ENCODE results near the gene TRPC4AP. TPM values are rescaled to one million over a fixed set of nuclear protein-coding genes. Genes with fewer than 3 reads are reported as not detected.

Gene TRPC4AP
- total RNA-seq, 6 donors from 2014 or later: 64.3 to 118 (median 80.5) TPM

DNA sequence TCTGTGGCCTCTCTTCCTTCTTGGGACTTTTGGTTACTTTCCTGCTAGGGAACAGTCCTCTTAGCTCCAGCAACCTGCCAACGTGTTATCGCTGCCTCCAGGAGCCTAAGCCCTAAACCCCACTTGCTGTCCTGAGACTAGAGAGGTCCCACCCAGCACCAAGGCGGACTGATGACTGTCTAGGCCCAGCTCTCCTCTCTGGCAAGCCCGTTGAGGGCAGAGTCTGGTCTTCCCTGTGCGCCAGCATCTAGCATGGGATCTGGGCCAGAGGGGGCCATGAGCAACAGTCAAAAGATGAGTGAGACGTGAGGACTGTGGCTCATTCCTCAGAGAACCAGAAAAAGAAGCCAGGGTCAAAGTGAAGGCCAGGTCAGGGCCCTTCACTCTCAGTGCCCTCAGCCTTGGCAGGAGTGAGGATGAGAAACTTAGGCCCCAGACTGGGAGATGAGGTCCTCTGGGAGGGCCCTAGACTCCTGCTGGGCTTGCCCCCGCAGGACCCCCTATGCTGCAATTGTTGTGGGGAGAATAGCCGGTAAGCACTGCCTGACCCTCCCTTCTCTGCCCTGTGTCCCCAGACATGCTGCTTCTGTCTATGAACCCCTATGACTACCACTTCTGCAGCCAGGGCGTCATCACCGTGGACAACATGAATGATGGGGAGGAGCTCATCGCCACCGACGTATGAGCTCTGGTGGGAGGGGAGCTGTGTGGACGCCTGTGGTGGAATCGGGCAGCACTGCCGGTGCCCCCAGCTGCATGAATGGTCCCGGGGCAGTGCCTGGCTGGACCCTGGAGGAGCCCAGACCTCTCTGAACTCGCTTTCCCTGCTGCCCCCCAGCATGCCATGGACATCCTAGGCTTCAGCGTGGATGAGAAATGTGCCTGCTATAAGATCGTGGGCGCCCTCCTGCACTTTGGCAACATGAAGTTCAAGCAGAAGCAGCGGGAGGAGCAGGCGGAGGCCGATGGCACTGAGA lies 106.0 kb downstream of the TRPC4AP start:
- Histone ChIP-seq H3K27me3 (peaks cover 0 to 3% (median 0%) of the 10 kb centered on the region in 4 donors), H3K4me1 (peaks cover 0 to 16% (median 1%) of the 10 kb centered on the region in 4 donors), H3K9me3 (no peaks in the 10 kb centered on the region), H3K4me3 (no peak overlapping the region), H3K36me3 (no peaks in the 10 kb centered on the region), H3K27ac (no peak overlapping the region)
- 72 to 81% methylated on average over 9 to 24 of the region's 24 CpGs for WGBS, 2 donors
- peak in 1 of 2 donors; percentile 20 for ATAC-seq (ENCODE audit: low FRiP score in 2 of 2)
- no peak for DNase-seq
- TF ChIP-seq POLR2A (IDR thresholded peaks at IDR 0.05) (no peak), EP300 (IDR thresholded peaks at IDR 0.05) (no peak), POLR2AphosphoS5 (IDR thresholded peaks at IDR 0.05) (no peak)
- TF ChIP-seq, protein P1, sequence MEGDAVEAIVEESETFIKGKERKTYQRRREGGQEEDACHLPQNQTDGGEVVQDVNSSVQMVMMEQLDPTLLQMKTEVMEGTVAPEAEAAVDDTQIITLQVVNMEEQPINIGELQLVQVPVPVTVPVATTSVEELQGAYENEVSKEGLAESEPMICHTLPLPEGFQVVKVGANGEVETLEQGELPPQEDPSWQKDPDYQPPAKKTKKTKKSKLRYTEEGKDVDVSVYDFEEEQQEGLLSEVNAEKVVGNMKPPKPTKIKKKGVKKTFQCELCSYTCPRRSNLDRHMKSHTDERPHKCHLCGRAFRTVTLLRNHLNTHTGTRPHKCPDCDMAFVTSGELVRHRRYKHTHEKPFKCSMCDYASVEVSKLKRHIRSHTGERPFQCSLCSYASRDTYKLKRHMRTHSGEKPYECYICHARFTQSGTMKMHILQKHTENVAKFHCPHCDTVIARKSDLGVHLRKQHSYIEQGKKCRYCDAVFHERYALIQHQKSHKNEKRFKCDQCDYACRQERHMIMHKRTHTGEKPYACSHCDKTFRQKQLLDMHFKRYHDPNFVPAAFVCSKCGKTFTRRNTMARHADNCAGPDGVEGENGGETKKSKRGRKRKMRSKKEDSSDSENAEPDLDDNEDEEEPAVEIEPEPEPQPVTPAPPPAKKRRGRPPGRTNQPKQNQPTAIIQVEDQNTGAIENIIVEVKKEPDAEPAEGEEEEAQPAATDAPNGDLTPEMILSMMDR (IDR thresholded peaks at IDR 0.05): no peak

DNA sequence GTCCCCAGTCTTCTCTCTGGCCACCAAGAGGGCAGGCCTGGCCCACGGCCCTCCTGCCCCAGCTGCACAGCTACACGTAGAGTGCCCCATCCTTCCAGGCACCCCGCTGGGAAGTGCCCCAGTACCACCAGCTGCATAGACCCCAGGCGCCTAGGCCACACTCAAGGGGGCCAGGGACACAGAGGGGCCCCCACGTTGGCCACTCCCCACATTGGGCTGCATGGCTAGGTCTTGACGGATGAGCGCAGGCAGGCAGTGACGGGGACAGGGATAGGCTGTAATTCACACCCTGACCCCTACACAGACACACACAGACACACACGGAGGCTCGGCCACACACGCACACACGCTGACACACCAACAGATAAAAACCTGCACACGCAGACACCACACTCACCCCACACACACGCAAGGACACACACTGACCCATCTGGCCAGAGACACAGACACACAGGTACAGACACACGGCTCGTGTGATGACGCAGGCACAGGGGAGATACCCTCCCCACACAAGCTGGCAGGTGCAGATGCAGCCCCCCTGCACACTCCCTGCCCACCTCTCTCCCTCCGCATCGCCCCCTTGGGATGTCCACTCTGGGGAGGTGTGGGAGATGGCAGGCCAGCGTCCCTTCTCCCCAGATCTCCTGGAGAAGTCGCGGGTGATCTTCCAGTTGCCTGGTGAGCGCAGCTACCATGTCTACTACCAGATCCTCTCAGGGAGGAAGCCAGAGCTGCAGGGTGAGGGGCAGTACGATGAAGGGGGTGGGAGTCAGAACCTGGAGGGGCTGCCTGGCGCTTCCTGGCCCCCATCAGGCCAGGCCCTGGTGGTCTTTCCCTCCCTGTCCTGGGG lies 106.9 kb downstream of the TRPC4AP start:
- H3K27ac ChIP-seq: no peak overlapping the region
- DNase-seq (no peak), ATAC-seq (ENCODE audit: low FRiP score in 2 of 2) (no peak)
- no peaks in the 10 kb centered on the region for H3K36me3 ChIP-seq
- no peaks in the 10 kb centered on the region for H3K9me3 ChIP-seq
- no peak overlapping the region for H3K4me3 ChIP-seq
- no peak for TF ChIP-seq POLR2A (IDR thresholded peaks at IDR 0.05)
- TF ChIP-seq EP300 (IDR thresholded peaks at IDR 0.05): no peak
- TF ChIP-seq, protein P1 (IDR thresholded peaks at IDR 0.05): no peak
- TF ChIP-seq POLR2AphosphoS5 (IDR thresholded peaks at IDR 0.05): no peak
- 78 to 80% methylated on average over 9 to 22 of the region's 25 CpGs for WGBS, 2 donors
- H3K4me1 ChIP-seq: peaks cover 0 to 16% (median 1%) of the 10 kb centered on the region in 4 donors
- peaks cover 0 to 3% (median 0%) of the 10 kb centered on the region in 4 donors for H3K27me3 ChIP-seq

DNA sequence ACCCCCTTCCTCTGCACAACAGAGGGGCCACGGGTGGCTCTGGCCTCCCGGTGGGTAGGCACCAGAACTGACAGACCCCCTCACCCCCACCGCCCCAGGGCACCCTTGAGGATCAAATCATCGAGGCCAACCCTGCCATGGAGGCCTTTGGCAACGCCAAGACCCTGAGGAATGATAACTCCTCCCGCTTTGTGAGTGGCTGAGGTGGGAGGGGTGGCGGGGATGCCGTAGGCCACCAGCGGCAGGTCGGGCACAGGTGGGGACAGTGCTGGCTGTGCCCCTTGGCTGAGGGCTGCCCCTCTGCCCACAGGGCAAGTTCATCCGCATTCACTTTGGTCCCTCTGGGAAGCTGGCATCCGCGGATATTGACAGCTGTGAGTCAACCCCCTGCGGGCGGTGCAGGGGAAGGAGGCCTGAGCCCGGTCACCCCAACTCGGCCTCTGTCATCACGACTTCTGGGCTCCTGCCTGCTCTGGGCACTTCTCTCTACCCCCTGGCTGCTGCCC lies 107.8 kb downstream of the TRPC4AP start:
- H3K27ac ChIP-seq: no peak overlapping the region
- TF ChIP-seq EP300 (IDR thresholded peaks at IDR 0.05) (no peak), POLR2AphosphoS5 (IDR thresholded peaks at IDR 0.05) (no peak), POLR2A (IDR thresholded peaks at IDR 0.05) (no peak)
- TF ChIP-seq, protein P1 (IDR thresholded peaks at IDR 0.05): no peak
- H3K4me1 ChIP-seq: peaks cover 0 to 16% (median 1%) of the 10 kb centered on the region in 4 donors
- H3K27me3 ChIP-seq: peaks cover 0 to 3% (median 0%) of the 10 kb centered on the region in 4 donors
- H3K9me3 ChIP-seq: no peaks in the 10 kb centered on the region
- 79 to 84% methylated on average over 11 to 18 of the region's 18 CpGs for WGBS, 2 donors
- ATAC-seq (ENCODE audit: low FRiP score in 2 of 2) (no peak), DNase-seq (peak in 1 of 2 donors; percentile 61)
- H3K4me3 ChIP-seq: no peak overlapping the region
- no peaks in the 10 kb centered on the region for H3K36me3 ChIP-seq

DNA sequence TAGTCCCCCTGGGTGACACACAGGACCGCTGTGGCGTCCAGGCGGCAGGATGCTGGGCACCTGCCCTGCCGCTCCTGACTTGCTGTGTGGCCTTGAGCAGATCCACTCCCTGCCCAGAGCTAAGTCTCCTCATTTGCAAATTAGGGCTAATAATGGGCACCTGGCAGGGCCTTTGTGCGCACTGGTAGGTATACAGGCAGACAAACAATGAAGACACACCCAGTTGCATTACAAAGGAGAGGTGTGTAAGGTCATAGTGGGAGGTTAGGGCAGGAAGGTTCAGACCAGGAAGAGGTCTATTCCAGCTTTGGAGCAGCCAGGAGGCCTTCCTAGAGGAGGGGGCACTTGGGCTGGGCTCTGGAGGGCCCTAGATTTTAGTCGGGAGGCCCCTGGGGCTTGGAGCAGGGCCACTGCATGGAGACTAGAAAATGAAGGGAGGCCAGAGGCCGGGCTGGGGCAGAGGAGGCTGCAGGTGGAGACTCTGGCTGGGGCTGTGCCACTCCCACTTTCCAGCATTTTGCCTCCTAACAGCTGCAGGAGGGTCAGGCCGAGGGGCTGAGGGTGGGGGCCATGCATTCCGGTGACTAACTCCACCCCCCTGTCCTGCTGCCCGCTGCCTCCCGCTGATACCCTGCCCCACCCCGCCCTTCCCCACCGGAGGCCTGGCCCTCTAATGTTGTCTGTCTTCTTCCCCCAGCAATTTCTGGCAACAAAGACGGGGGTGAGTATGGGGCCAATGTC lies 108.4 kb downstream of the TRPC4AP start:
- Histone ChIP-seq H3K4me1 (peaks cover 0 to 16% (median 1%) of the 10 kb centered on the region in 4 donors), H3K27me3 (peaks cover 0 to 3% (median 0%) of the 10 kb centered on the region in 4 donors), H3K4me3 (no peak overlapping the region), H3K36me3 (no peaks in the 10 kb centered on the region), H3K9me3 (no peaks in the 10 kb centered on the region), H3K27ac (no peak overlapping the region)
- ATAC-seq (ENCODE audit: low FRiP score in 2 of 2): no peak
- peak in 1 of 2 donors; percentile 52 for DNase-seq
- no peak for TF ChIP-seq EP300 (IDR thresholded peaks at IDR 0.05)
- 37 to 38% methylated on average over 8 to 13 of the region's 14 CpGs for WGBS, 2 donors

Measured in upper lobe of left lung (tissue), 6 donors.